Activated CD8-positive, alpha-beta memory T cell treated with anti-CD3 and anti-CD28 coated beads for 24 hours (primary cell): ENCODE measurements around the gene MGMT.

Experiments used
- DNase-seq: peaks from one replicate; pipeline ENCODE4 v3.0.0-alpha.2; 2020

MGMT gene

GRCh38 chr10:129546106-129546505 lies 79.1 kb downstream of the MGMT start:
- DNase-seq = no peak

- no peak for DNase-seq
Measured at GRCh38 chr10:129547608-129548007, 80.6 kb downstream of the MGMT start.

- DNase-seq = no peak
Measured at GRCh38 chr10:129548600-129548999, 81.6 kb downstream of the MGMT start.

GRCh38 chr10:129550076-129550475 lies 83.0 kb downstream of the MGMT start:
- DNase-seq = no peak

- DNase-seq = no peak
Measured at GRCh38 chr10:129550658-129551057, 83.6 kb downstream of the MGMT start.

- DNase-seq = no peak
Measured at GRCh38 chr10:129552119-129552518, 85.1 kb downstream of the MGMT start.

- no peak for DNase-seq
Measured at GRCh38 chr10:129553928-129554327, 86.9 kb downstream of the MGMT start.

- no peak for DNase-seq
Measured at GRCh38 chr10:129556316-129556715, 89.3 kb downstream of the MGMT start.

- no peak for DNase-seq
Measured at GRCh38 chr10:129560361-129560760, 93.3 kb downstream of the MGMT start.

GRCh38 chr10:129562487-129562886 lies 95.4 kb downstream of the MGMT start:
- no peak for DNase-seq

GRCh38 chr10:129564923-129565322 lies 97.9 kb downstream of the MGMT start:
- no peak for DNase-seq

GRCh38 chr10:129568583-129569344 lies 101.7 kb downstream of the MGMT start:
- no peak for DNase-seq

- no peak for DNase-seq
Measured at GRCh38 chr10:129570185-129570584, 103.1 kb downstream of the MGMT start.

GRCh38 chr10:129579228-129579627 lies 112.2 kb downstream of the MGMT start:
- DNase-seq = no peak

- DNase-seq = no peak
Measured at GRCh38 chr10:129580010-129580409, 113.0 kb downstream of the MGMT start.

- no peak for DNase-seq
Measured at GRCh38 chr10:129580901-129581300, 113.9 kb downstream of the MGMT start.

GRCh38 chr10:129581827-129582411 lies 114.9 kb downstream of the MGMT start:
- DNase-seq = no peak

- no peak for DNase-seq
Measured at GRCh38 chr10:129583831-129584230, 116.8 kb downstream of the MGMT start.

GRCh38 chr10:129586898-129587443 lies 119.9 kb downstream of the MGMT start:
- DNase-seq = no peak

GRCh38 chr10:129589546-129589945 lies 122.5 kb downstream of the MGMT start:
- no peak for DNase-seq

- DNase-seq = no peak
Measured at GRCh38 chr10:129593953-129594352, 126.9 kb downstream of the MGMT start.

GRCh38 chr10:129594811-129595210 lies 127.8 kb downstream of the MGMT start:
- DNase-seq = no peak

- DNase-seq = no peak
Measured at GRCh38 chr10:129598413-129598812, 131.4 kb downstream of the MGMT start.

- no peak for DNase-seq
Measured at GRCh38 chr10:129599160-129599559, 132.1 kb downstream of the MGMT start.

GRCh38 chr10:129601737-129602136 lies 134.7 kb downstream of the MGMT start:
- no peak for DNase-seq
